Fibroblast of gingiva (primary cell): ENCODE results near the gene MRTFA.
"Not testable (repeated sequence)": the region's sequence is repeated elsewhere in the genome, so short reads cannot be mapped to it uniquely, and the experiment has no call there.

Experiments used
- DNase-seq: peaks from one replicate; pipeline ENCODE4 v3.0.0-alpha.2; 2011; ENCODE audit warnings: low read depth

The MRTFA gene

DNA sequence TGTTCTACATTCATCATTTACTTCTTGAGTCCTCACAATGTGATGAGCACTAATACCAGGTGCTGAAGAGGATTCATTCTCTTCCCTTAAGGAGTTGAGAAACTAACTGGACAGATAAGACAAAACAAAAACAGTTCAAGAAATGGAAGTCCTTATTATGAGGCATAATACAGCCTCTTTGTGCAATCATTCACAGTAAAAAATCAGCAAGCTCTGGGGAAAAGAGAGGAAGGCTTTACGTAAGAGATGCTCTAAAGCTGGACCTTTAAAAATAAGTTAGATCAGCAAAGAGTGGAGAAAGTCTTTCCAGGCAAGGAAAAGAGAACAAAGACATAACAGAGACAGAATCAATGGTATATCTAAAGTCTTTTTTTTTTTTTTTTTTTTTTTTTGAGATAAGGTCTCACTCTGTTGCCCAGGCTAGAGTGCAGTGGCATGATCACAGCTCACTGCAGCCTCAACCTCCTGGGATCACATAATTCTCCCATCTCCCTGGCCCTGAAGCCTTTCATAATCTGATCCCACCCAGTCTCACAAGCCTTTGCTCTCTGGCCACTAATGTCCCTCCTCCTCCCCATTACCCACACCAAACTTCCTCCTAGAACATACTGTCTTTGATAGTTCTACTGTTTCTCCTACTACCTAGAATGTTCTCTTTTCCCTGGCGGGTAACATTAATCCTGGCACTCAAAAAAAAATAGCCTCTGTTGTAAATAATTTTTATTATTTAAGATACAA lies 40.9 kb downstream of the MRTFA start:
- DNase-seq: peak; percentile 42

DNA sequence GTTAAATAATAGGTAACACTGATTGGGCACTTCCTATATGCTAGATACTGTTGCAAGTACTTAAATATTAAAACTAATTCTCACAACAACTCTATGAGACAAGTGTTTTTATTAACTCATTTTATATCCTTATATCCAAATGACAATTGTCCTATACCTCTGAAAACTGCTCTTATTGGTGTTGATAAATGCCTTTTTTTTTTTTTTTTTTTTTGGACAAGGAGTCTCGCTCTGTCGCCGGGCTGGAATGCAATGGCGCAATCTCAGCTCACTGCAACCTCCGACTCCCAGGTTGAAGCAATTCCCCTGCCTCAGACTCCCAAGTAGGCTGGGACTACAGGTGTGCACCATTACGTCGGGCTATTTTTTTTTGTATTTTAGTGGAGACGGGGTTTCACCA lies 41.6 kb downstream of the MRTFA start:
- DNase-seq: no peak

GRCh38 chr22:40594346-40594745 lies 42.2 kb downstream of the MRTFA start:
- no peak for DNase-seq

GRCh38 chr22:40593460-40594273 lies 42.9 kb downstream of the MRTFA start:
- DNase-seq: no peak

- no peak for DNase-seq
These were observed 44.0 kb downstream of the MRTFA start for GRCh38 chr22:40592352-40593113.

GRCh38 chr22:40588726-40589125 lies 47.8 kb downstream of the MRTFA start:
- DNase-seq: peak; percentile 82

DNA sequence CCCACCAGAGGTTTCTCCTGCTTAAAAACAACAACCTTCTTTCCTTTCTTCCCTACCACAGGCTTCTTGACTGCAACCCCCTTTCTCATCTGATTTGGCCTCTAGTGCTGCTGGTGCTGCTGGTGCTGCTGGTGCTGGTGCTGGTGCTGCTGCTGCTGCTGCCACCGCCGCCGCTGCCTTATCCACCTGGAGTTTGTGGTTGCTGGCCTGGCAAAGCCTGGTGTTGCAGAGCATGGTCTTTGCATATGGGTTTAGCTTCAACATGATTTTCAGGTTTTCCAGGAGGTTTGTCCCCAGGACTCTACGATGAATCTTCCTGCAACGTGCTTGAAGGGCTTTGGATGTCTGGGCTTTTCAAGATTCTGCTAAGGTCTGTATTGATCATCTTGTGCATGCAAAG lies 49.7 kb downstream of the MRTFA start:
- DNase-seq: no peak

- DNase-seq: no peak
These were observed 51.2 kb downstream of the MRTFA start for GRCh38 chr22:40585310-40585751.

DNA sequence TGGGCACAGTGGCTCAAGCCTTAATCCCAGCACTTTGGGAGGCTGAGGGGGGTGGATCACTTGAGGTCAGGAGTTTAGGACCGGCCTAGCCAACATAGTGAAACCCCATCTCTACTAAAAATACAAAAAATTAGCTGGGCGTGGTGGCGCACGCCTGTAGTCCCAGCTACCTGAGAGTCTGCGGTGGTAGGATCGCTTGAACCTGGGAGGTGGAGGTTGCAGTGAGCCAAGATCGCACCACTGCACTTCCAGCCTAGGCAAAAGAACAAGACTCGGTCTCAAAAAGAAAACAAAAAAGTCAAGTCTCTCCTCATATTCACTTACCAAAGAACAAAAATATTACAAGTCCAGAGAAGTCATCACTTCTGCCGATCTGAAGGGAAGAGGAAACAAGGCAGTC lies 51.8 kb downstream of the MRTFA start:
- DNase-seq: not testable (repeated sequence)

DNA sequence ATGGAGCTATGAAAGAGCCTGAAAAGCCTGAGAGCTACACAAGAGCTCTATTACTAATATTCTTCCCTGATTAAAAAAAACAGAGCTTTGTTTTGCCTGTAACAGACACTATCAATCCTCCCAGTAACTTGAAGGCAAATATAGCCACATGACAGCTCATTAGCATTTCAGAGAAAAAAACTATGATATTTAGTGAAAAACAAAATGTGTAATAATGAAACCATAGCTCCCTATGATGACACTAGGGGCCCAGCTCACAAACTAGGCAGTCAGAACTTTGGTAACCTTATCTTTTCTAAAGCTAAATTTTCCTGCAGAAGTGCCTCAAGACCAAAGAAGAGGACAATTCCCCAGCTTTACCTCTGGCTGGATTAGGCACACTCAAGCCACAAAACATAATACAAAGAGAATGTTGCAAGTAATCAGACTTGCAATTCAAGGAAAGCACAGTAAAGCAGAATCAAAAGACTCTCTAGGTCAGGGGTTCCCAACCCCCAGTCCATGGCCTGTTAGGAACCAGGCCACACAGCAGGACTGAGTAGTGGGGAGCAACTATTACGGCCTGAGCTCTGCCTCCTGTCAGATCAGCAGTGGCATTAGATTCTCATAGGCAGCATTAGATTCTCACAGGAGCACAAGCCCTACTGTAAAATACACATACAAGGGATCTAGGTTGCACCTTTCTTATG lies 53.3 kb downstream of the MRTFA start:
- DNase-seq: peak; percentile 13

GRCh38 chr22:40582063-40582462 lies 54.5 kb downstream of the MRTFA start:
- DNase-seq: no peak

- no peak for DNase-seq
These were observed 55.9 kb downstream of the MRTFA start for GRCh38 chr22:40580631-40581030.

GRCh38 chr22:40578171-40578570 lies 58.3 kb downstream of the MRTFA start:
- no peak for DNase-seq

GRCh38 chr22:40572976-40573375 lies 63.5 kb downstream of the MRTFA start:
- DNase-seq: peak; percentile 50

DNA sequence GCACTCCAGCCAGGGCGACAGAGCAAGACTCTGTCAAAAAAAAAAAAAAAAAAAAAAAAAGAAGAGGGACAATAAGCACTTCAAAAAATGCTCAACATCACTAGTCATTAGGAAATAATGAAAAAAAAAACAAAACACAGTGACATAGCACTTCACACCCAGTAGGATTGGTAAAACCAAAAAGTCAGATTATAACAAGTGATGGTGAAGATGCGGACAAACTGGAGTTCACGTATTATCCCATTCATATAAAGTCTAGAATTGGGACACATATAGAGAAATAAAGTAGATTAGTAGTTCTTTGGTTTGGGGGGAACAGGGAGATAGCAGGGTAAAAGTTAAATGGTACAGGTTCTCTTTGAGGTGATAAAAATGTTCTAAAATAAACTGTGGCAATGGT lies 64.6 kb downstream of the MRTFA start:
- no peak for DNase-seq

DNA sequence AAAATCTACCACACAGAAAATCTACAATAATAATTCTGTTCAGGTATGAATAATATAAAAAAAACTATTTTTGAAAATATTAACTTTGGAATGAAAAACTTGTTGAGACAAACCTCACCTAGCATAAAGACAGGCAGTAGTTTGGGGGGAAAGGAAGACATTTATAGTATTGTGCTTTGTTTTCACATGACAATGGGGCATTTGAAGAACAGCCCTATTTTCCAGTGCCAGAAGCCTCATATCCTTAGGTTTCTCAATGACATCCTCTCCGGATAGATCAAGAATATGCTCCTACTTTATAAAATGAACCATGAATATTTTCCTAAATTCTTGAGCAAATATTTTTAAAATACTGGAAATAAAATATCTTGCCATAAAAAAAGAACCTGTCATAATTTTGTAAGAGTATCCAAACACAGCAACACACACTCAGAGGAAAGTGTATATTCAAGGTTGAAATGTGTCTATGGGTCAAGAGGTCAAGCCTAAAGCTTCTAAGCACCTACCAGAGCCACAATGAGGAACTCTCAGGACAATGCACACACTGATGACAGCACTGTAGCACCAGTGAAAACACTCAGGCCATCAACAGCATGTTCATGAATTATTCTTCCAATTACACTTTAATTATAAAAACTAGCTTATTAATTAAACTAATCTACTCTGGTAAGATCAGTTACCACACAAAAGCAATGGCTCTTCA lies 68.7 kb downstream of the MRTFA start:
- DNase-seq: no peak

DNA sequence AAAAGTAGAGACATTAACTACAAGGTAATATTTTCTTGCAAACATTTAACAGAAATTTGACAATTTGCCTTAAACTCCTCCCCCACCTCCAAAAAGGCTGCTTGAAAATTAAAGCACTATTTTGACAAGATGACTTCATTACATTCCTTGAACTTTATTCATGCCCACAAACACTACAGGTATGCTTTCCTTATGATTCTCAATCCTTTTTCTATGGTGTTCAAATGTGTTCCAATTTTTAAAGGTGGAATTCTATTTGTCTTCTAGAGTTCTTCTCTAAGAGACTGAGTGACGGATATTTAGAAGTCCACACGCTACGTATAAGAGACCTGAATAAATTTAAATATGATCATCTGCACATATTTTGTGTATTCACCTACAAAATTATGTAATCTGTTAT lies 69.4 kb downstream of the MRTFA start:
- no peak for DNase-seq

DNA sequence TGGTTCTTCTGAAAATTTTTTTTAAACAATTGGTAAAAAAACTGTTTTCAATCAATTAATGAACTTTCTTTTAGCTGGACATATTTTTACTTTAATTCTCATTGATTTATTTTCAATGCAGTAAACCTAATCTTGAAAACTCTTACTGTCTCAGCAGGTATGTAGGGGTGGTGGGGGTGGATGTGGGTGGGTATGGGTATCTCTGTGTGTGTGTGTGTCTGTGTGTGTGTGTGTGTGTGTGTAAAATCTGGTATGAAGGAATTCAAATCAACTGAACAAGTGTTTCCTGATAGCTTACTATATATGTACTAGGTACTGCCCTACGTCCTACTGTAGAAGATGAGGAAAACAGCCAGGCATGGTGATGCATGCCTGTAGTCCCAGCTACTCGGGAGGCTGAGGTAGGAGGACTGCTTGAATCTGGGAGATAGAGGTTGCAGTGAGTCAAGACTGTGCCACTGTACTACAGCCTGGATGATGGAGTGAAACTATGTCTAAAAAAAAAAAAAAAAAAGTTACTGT lies 75.5 kb downstream of the MRTFA start:
- DNase-seq: no peak

- DNase-seq: no peak
These were observed 76.0 kb downstream of the MRTFA start for GRCh38 chr22:40560551-40560950.

- DNase-seq: no peak
These were observed 78.5 kb downstream of the MRTFA start for GRCh38 chr22:40557972-40558371.

- no peak for DNase-seq
These were observed 79.9 kb downstream of the MRTFA start for GRCh38 chr22:40556641-40557040.
